Left renal pelvis (tissue), 4 donors: ENCODE measurements around the gene LRRC43. TPM values are rescaled to one million over a fixed set of nuclear protein-coding genes. Genes with fewer than 3 reads are reported as not detected.

Source experiments
- DNase-seq, 4 donors: peaks; one replicate each; pipeline ENCODE4 v3.0.0-alpha.2; 2013; ENCODE audit warnings: low read depth in 4 of 4, low spot score in 3 of 4
- polyA plus RNA-seq, 4 donors: library from polyadenylated mRNA; unstranded; fragments of 120-200 nt; gene quantifications; one replicate each; pipeline ENCODE4 v1.2.1, GENCODE V29; 2013; ENCODE audit not compliant: insufficient read length in 4 of 4

Gene LRRC43
- polyA plus RNA-seq, 4 donors = 1.0 to 6.9 (median 4.4) TPM

DNA sequence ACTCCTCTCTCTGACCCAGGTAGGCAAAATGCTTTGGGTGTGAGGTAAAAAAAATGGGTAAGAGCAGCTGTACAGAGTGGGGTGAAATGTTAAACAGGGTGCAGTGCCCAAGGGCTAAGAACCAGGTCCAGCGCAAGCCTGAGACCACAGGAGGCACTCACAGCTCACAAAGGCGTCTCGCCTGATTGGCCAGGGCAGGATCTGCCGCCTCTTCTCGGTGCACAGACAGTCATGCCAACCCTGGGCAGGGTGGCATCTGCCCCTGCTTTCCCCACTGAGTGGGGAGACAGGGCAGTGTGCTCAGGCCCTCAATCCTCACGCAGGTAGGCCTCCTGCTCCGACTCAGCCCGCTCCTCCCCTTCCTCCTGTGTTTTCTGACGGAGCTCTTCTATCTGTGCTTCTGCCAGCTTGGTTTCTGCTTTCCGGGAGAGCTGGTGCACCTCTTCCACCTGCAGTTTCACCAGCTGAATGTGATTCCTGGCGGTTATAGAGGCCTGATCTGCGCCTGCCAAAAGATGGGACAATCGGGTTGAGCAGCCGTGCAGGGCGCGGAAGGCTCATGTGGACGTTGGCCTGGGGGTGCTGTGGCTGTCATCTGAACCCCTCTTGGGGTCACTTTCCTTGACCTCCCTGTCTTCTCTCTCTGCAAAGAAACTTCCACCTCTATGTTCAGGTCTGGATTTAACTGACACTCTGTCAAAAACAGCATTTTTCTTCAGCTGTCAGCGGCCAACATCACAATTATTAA lies 25.3 kb downstream of the LRRC43 start:
- no peak for DNase-seq

DNA sequence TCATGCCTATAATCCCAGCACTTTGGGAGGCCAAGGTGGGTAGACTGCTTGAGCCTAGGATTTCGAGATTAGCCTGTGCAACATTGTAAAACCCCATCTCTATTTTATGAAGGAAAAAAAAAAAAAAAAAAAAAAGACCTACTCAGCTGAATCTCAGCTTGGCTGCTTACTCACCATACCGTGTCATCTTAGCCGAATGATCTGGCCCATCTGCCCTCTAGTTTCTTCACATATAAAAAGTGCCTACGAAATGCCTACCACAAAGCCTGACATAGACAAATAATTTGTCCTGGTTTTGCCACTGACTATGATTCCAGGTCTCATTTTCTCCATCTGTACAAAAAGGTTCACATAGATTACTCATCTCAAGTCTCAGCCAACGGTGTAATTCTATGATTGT lies 32.8 kb downstream of the LRRC43 start:
- DNase-seq = no peak

DNA sequence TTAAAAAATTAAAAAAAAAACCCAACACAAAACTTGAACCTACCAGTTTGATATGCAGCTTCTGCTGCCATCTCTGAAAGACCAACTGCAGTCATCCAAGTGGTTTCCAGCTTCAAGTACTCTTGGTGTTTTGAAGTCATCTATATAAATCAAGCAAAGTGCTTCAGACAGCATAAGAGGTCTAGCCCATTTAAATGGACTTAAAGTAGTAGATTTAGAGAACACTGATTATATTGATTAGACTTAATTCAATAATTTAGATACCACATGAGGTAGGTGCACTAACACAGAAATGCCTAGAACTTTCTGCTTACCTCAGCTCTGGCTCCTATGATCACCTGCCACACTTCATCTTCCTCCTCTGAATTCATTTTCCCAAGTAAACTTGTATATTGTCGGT lies 33.5 kb downstream of the LRRC43 start:
- no peak for DNase-seq

DNA sequence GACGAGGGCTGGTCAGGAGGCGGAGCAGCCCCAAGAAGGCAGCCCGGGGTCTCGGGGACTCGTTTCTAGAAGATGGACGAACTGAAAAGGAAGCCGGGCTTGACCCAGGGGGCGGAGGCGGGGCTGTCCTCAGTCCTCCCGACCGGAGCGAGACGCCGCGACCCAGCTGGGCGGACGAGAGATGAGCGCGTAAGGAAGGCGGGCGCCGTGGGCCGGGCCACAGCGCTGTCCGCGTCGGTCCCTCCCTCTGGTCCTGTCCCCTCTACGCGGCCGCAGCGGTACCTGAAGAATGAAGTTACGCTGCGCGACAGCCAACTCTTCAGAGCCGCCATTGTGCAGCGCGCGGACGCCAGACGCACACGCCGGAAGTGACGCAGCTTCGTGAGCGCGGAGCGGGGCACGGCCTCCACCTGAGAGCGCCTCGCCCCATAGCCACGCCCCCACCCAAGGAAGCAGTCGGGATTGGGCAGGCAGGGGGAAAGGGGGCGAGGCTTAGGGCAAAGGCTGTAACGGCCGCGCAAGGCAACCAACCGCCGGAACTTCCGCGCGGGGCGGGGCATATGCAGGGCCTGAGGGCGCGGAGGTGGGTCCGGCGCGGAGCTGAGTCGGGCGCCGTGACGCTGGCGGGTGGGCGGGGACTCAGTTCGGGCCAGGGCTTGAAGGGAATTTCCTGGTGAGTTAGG lies 42.9 kb downstream of the LRRC43 start, which contains the start of gene DIABLO:
TSS of gene DIABLO (minus strand) at position 370 of the 683 bp plus-strand sequence. CDS start at position 332, 38 bp downstream.
- DNase-seq = peak; percentile 98 to 99 (median 99)

DNA sequence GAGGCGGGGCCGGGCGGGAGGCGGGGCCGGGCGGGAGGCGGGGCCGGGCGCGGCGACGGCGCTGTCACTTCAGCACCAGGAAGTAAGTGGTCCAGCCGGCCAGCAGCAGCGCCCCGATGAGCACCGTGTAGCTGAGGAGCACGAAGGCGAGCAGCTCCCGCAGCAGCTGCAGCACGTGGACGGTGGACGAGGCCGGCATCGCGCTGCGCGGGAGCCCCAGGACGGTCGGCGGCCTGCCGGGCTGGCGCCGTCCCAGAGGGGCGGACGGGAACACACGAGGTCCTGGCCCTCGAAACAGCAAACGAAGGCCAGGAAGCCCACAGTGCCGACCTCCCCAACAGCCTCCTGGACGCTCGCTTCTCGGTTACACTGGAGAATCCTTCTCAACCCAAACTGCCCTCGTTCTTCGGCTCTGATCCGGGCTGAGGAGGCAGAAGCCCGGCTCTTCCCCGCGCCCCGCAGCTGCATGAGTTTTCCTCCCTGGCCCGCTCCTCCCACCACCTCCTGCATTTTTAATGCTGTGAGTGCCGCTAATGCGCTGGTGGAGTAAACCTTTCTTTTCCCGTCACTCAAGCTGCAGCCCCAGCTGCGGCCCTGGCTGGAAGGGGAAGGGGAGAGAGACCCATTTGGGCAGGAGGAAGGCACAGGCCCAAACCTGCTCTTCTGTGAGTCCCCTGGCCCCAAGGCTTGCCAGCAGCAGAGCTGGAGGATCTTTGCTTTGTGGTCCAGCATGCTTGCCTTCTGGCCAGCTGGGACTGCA lies 43.6 kb downstream of the LRRC43 start:
- no peak for DNase-seq

DNA sequence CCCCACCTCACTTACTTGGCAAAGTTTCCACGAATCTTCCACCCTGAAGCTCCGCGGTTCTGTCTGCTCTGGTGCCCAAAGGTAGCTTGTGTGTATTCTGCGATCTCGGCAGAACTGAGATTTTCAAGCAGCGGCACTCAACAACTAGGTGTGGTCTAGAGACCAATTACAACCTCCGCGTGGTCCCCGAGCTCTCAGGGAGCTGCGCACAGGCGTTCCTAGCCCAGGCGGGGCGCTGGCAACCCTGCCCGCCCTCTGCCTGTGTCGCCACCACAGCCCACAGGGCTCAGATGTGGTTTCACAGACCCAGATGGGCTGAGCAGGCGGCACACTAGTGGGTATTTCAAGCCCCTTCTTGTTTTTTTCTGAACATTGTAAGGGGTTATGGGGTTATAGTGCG lies 44.4 kb downstream of the LRRC43 start:
- DNase-seq = no peak

DNA sequence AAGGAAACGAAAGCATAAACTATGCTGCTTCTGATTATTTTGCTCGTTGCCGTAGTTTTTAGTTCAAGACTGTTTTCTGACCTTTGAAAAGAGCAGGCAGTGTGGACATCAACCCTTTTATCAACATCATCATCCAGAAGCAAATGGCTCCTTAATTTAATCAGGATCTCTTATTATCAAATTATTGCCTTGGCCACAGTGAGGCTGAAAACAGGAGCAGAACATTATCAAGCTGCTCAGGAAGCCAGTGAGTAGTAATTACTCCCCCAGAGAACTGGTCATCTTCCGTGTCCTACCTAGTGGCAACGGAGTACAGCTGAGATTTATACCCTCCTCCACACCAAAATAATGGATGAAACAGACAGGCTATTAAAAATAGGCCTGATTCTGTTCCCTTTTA lies 45.2 kb downstream of the LRRC43 start:
- no peak for DNase-seq

DNA sequence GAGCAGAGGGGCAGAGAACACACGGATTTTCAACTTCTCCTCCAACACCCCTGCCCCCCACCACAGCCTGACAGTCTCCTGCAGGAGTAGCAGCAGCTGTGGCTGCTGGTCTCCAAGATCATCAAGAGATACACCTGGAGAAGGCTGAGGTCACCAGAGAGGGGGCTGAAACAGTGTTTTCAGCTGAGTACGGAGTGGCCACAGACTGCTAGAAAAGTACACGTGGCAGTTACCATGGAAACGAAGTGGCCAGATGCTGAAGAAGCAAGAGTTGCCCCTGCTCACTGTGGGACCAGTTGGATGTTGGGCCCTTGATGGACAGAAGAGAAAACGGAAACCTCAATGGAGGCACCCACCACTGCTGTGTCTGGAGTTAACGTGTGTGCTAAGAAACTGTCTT lies 47.9 kb downstream of the LRRC43 start:
- no peak for DNase-seq

DNA sequence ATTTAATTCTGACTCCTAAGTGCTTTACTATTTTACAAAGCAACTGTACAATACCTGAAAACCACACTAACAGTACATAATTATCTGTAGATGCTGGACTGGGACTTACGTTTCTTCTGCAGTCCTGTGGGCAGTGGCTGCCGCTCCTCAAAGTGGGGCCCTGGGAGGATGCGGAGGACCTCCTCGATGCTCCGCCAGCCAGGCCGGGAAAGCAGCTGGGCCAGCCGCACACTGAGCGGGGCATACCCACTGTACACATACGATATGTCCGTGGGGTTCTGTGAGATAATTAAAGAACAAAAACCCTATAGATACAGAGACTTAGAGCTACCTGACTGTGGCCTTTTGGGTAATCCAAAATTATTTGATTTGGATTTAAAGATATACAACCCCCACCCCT lies 49.8 kb downstream of the LRRC43 start:
- DNase-seq = no peak

DNA sequence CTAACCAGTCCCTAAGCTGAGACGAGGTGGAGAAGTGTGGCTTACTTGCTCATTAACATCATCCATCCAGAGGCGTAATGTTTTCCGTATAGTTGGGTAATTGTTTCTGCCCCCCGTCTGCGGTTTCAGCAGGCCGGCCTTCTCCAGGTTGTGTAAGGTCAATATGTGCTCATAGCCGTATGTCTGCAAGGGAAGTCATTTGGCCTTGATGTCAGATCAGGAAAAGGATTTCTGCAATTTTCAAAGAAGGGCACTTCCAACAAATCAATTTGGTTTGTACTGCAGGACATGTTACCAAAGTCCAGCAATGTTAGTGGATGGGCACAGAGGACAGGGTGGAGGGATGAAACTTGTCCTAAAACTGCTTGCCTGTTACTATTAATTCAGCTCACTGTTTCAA lies 52.8 kb downstream of the LRRC43 start:
- DNase-seq = no peak

DNA sequence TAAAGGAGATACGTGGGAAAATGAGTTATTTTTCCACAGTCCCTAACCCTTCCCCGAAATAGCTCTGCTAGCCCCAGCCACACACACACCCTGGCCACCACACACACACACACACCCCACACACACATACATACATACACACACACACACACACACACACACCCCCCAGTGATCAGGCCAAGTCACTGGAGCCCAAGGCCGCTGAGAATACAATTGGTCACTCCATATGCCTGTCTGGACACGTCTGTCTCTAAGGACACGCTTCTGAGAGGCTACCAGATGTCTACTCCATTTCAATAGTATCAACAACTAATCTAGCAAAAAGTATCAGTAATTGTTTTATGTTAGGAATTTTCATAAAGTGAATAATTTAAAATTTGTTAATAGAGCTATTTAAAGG lies 55.9 kb downstream of the LRRC43 start:
- no peak for DNase-seq

DNA sequence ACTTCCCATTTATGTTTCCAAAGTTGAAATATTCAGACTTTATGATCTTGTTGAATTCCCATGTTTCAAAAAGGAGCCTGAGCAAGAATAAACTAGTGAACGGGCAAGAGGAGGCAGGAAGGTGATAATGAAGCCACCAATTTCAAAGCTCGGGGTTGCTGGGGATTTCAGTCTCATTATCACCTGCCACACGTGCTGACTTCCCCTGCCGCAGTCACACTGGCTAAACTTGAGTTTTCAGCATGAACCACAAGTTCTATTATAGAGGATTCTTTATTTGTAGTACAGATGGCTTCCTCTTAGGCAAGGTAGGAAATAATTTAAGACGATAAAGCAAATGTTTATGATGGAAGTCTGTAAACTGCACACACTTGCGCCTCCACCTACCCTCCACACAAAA lies 61.0 kb downstream of the LRRC43 start:
- no peak for DNase-seq

DNA sequence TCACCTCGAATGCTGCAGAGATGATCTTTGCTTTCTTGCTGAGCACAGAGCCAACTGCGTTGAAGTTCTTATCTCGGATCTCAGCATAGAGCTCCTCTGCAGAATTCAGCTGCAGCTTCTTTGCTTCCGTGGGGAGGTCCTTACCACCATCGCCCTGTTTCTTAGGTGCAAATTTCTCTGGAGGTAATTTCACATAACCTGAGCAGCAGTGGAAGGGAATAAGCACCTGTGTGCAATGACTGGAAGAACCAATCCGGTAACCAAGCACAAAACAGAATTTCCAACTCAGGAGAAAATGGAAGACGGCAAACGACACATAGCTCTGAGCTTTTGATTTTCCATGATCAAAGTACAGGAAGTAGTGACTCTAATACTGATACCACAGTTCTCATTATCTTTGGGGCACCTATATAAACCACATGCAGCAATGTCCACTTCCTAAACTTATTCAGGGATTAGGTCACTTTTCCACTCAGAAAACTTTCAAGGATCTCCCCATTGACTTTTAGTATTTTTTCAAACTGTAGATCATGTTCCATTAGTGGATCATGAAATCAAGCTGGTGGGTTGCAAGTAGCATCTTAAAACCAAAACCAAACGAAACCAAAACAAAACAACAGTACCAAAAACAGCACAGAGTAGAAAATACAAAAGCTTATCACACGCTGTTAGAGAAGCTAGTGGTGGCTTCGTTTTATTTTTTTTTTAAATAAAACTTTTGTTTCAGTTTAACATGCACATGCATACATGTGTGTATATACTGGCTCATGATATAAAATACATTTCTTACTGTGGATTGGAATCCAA lies 61.8 kb downstream of the LRRC43 start:
- DNase-seq = no peak

DNA sequence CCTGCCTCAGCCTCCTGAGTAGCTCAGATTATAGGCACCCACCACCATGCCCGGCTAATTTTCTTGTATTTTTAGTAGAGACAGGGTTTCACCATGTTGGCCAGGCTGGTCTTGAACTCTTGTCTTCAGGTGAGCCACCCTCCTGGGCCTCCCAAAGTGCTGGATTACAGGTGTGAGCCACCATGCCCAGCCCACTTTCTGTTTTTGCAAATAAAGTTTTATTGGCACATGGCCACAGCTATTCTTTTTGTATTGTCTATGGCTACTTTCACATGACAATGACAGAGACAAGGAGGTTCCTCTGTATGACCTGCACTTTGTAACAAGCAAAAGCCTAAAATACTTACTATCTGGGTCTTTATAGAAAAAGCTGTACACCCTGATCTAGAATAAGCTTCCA lies 62.6 kb downstream of the LRRC43 start:
- DNase-seq = no peak

DNA sequence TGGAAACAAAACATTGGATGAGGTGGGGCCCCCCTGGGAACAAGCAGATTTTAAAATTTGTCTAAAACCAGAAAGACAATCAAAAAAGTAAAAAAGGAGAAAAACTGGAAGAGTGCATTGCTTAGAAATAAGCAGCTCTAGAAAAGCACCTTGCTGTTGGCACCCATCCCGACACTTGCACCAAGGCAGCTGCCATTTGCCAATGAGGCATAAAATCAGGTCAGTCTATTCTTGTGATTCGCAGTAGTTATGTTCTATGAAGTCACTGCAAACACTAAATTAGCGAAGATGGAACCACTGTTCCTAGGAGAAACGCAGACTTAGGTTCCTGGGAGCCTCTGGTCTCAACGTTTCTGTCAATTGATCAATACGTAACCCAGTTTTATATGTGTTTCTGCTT lies 67.1 kb downstream of the LRRC43 start:
- DNase-seq = no peak

DNA sequence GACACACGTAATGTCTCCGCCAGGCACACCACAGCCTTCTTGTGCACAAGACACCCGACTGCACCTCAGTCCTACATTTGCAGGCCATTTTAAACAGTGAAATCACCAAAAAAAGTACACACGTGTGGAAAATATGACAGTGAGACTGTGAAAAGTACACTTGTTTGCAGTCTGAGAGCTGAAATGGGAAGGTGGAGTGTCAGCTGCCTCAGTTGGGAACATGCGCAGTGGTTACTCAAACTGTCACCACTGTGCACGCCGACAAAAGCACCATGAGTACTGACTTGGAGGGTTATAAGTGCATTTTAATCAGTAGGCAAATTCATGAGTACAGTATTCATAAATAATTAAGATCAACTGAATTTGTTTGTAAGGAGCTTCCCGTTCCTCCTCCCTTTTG lies 67.6 kb downstream of the LRRC43 start:
- DNase-seq = no peak

Other genes starting within 250 kb of the LRRC43 start
- 10 to 100 TPM; 15.9 to 37.6 (median 35.0) TPM for gene BCL7A, start 161.2 kb upstream of the LRRC43 start, polyA plus RNA-seq
- gene MLXIP, start 104.4 kb upstream of the LRRC43 start, polyA plus RNA-seq = 10 to 100 TPM; 29.1 to 46.8 (median 31.9) TPM
- gene IL31, start 8.9 kb upstream of the LRRC43 start, polyA plus RNA-seq = not detected
- 1 to 10 TPM in 3 of 4 donors, under 1 TPM in 1; 0.85 to 6.2 (median 1.9) TPM for gene B3GNT4, start 20.6 kb downstream of the LRRC43 start, polyA plus RNA-seq
- 10 to 100 TPM; 52.2 to 79.7 (median 73.1) TPM for gene DIABLO, start 42.9 kb downstream of the LRRC43 start, polyA plus RNA-seq
- gene VPS33A, start 83.4 kb downstream of the LRRC43 start, polyA plus RNA-seq = 10 to 100 TPM; 13.2 to 18.4 (median 17.6) TPM
- gene CLIP1, start 239.5 kb downstream of the LRRC43 start, polyA plus RNA-seq = 10 to 100 TPM; 31.7 to 43.0 (median 40.8) TPM